Daoy (cell line): ENCODE measurements around the gene ANKRD33. TPM values are rescaled to one million over a fixed set of nuclear protein-coding genes. Genes with fewer than 3 reads are reported as not detected.

Experiments
- DNase-seq: peaks from one replicate; pipeline ENCODE4 v3.0.0-alpha.2; 2015; ENCODE audit warnings: low read depth
- total RNA-seq: library from RNA; depleted of rRNA; stranded (reverse); fragments of >200 nt; shearing (Covaris generic); gene quantifications from 2 replicates; pipeline ENCODE4 v1.2.3, GENCODE V29; 2014

Gene ANKRD33
- total RNA-seq, 1 experiment from 2014 or later, result not detected

DNA sequence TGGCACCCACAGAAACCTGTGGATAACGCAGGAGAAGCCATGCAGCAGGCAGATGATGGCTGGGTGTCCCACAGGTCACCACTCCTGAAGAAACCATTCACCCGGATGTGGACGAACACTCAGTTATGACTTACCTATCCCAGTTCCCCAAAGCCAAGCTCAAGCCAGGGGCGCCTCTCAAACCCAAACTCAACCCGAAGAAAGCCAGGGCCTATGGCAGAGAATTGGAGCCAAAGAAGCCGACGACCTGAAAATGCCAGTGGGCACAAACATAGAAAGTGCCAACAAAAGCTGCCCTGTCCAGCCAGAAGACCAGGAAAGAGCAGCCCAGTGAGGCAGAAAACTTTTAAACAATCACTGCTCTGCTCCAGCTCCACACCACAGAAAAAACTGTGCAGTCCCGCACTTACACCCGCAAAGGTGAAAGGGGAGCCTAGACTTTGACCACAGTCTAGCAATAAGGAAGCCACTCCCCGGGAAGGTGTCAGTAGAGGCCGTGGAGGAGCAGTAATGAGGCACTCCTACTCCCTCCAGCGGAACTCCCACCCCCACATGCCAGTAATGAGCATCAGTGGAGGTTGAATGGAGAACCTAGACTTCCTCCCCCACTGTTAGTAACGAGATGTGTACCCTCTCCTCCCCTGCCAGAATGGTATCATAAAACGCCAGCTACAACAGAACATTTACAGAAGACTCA lies 13.4 kb downstream of the ANKRD33 start:
- no peak for DNase-seq

DNA sequence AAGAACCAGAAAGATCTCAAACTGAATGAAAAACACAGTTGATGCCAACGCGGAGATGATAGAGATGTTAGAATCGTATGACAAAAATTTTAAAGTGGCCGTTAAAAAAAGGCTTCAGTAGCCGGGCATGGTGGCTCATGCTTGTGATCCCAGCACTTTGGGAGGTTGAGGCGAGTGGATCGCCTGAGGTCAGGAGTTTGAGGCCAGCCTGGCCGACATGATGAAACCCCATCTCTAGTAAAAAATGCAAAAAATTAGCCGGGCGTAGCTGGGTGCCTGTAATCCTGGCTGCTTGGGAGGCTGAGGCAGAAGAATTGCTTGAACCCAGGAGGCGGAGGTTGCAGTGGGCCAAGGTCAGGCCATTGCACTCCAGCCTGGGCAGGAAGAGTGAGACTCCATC lies 14.0 kb downstream of the ANKRD33 start:
- DNase-seq, result no peak

DNA sequence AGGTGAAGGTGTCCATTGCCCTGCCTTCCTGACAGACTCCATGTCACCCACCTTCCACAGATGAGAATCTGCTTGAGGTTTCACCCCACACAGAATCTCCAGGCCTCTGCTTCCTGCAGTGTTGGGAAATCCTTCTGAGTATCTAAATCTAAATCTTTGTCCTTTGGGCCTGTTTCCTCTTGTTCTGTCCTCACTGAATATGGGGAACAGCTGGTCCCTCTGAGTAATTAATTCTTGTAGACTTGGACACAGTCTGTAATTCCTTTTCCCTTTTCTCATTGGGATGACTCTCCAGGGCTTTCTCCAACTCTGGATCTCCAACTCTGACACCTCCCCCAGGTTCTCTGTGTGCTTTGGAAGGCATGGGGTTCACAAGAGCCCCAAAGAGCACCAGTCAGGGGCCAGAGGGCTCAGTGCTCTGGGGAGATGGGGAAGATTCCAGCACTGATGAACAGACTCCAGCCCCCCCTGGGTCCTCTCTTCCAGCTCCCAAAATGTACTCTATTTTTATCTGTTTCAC lies 17.1 kb downstream of the ANKRD33 start:
- no peak for DNase-seq

DNA sequence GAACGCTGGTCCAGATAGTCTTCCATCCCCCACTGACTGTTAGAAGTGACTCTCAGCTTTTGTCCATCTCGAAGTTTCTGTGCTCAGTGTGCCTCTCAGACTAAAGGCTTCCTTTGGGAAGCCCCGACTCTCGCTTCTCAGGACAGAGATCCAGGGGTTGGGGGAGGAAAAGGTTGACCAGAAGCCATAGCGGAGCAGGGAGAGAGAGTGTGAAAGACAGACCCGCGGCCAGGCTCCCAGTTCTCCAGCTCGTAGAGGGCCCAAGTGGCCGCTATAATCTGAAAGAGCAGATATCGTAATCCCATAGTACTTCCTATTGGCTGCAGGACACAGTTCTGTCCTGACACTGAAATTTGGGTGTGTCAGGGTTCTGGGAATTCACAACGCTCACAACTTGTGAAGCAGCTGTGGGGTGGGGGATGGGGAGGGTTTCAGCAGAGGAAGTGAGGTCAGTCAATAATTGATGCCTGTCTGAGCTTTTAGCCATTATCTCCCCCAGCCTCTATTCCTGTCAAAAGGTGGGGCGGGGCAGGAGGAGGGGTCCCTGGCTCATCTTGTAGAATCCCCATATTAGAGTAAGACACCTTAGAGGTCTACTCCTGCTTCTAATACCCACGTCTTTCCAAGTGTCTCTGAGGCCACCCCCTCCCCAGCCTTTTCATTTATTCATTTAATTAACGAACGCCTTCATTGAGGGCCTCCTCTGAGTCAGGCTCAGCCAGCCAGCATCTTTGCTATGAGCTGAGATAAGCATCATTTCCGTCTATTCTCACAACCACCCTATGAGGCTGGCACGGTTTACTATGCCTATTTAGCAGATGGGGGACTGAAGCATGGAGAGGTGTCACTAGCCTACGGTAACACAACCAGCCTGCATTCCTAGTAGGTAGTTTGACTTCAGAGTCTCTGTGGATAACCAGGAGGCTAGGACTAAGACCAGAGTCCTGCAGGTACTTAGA lies 17.8 kb downstream of the ANKRD33 start:
- DNase-seq, result no peak

DNA sequence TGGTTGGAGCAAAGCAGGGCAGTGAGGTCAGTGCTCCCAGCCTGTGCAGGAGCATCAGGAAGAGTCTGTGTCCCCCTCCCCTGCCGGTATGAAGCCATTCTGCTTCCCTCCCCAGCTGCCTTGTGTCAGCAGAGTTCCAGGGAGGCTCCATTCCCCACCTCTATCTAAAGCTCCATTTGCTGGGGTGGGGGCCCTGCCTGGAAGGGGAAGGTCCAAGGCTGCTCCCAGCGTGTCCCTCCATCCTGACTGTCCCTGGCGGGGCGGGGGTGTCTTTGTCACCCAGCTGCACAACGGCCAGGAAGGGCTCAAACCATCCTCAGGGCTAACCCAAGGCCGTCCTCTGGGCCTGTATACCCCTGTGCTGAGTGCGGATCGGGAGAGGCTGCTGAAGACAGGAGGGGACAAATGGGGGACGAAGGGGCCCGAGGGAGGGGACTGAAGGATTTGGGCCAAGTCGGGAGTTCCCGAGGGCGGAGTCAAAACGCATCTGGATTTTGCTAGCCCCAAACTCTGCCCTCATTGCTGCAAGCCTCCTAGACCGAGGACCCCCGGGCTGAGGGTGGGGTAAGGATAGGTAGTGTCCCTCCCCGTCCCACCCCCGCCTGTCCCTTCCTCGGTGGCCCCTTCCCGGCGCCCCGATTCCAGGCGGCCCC lies 18.7 kb downstream of the ANKRD33 start:
- DNase-seq, result no peak

DNA sequence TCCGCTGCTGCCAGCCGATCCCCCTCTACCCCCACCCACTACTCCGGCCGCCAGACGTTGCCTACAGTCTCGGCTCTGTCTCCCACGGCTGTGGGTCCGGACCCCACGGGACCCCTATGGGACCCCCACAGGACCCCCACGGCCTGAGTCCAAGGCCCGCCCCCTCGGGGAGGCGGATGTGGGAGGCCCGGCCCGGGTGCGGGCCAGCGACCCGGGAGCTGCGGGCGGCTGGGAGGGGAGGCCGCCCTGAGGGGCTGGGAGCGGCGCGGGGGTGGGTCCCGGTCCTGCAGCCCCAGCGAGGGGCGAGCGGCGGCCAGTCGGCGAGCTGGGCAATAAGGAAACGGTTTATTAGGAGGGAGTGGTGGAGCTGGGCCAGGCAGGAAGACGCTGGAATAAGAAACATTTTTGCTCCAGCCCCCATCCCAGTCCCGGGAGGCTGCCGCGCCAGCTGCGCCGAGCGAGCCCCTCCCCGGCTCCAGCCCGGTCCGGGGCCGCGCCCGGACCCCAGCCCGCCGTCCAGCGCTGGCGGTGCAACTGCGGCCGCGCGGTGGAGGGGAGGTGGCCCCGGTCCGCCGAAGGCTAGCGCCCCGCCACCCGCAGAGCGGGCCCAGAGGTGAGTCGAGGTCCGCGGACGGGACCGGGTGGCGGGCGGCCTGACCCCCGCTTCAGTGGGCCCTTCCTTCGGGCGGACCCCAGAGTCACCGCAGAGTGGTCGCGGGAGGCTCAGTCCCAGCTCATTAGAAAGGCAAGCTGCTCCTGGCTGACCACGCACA lies 19.4 kb downstream of the ANKRD33 start, which contains the start of gene ACVRL1:
Gene ACVRL1 (plus strand): TSS at position 422 of the 773 bp plus-strand sequence. CDS start 4,971 bp downstream, outside the sequence.
- DNase-seq, result peak; percentile 30

DNA sequence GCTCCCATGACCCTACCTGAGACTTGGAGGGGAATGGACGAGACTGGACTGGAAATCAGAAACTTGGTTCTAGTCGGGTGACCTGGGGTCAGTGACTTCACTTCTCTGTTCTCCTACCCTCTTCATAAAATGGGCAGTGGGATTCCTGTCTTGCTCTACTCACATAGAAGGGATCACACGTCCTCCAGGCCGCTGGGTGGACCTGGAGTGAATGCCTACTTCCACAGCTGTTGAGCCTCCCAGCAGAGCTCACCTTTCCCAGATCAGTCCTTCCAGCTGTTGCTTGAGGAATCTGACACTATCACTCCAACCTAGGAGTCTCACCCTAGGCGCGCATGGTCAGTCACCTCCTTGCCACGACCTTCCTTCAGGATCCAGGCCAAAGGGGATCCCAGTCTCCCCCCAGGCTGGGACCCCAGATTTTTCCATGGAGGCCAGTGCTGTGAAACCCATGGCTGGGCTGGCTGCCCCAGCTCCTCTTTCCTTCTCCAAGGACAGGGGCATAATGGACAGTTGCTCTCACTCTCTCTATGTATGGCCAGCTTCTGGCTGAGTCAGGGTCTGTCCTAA lies 20.0 kb downstream of the ANKRD33 start:
- no peak for DNase-seq

DNA sequence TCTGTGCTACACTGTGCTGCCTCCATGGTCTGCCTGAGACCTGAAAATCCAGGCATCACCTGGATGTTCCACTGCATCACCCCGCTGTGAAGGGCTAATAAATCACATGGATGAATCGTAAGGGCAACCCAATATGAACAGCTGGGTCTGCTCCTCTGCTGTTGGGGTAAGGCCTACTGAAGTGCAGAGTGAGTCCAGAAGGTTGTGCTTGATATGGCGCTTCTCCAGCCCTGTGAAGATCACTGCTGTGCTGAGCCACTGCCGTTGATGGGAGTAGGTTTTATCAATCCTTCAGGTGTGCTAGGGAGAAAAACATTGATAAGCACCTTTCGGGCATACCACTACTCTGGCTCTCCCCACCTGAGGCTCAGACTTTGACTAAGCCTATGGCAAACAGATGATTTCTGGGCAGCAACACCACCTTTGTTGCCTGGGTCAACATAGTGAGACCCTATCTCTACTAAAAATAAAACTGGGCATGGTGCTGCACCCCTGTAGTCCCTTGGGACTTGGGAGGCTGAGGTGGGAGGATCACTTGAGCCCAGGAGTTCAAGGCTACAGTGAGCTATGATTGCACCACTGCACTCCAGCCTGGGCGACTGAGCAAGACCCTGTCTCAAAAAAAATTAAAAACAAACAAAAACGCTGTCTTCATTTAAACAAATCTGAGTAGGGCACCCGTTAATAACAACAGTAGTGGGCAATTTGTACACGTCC lies 21.1 kb downstream of the ANKRD33 start:
- no peak for DNase-seq

DNA sequence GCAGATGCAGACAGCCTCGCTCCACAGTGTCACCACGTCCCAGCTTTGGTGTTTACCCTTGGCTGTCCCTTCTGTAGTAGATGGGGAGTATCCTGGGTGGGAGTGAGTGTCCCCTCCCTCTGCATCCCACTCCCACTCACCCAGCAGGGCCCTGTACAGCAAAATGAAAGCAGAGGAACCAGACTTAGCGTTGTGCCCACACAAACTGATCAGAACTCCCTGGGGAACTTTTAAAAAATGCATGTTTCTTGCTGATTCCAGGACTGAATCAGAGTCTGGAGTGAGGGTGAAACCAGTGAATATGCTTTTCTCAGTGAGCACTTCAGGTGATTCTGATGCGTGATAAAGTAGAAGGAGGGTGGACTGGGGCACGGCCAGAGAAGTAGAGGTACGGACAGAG lies 22.3 kb downstream of the ANKRD33 start:
- DNase-seq, result no peak

DNA sequence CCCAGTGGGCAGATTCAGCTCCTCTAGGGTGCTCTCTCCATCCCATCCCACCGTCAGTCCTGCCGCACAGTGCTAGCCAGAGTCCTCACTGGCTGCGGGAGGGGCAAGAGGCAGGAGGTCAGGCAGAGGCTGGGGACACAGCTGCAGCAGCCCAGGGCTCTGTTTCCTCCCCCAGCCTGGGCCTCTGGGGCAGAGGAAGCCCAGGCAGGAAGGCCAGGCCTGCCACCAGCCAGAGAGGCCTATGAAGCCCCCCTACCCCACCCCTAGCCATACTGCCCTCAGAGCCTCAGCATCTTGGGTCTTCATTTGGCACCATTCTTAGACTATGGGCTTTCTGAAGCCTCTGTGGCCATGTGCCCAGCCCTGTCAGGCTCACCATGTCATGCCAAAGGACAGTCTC lies 22.8 kb downstream of the ANKRD33 start:
- DNase-seq, result no peak

DNA sequence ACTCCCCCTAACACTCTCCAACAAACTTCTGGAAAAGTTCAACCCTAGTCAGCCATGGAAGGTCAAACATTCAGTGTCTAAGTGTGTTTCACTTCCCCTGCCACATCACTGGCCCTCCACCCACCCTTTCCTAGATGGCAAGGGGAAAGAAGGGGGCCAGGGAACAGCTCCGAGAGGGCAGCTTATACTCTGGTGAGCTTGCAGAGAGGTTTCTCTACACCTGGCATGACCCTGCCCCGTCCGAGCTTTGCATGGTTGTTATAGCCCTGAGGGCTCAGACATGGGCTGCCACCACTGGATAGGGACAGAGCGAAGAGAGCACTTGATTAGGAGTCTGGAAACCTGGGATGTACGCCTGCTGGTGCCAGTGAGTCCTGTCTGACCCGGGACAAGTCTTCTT lies 23.4 kb downstream of the ANKRD33 start:
- no peak for DNase-seq

DNA sequence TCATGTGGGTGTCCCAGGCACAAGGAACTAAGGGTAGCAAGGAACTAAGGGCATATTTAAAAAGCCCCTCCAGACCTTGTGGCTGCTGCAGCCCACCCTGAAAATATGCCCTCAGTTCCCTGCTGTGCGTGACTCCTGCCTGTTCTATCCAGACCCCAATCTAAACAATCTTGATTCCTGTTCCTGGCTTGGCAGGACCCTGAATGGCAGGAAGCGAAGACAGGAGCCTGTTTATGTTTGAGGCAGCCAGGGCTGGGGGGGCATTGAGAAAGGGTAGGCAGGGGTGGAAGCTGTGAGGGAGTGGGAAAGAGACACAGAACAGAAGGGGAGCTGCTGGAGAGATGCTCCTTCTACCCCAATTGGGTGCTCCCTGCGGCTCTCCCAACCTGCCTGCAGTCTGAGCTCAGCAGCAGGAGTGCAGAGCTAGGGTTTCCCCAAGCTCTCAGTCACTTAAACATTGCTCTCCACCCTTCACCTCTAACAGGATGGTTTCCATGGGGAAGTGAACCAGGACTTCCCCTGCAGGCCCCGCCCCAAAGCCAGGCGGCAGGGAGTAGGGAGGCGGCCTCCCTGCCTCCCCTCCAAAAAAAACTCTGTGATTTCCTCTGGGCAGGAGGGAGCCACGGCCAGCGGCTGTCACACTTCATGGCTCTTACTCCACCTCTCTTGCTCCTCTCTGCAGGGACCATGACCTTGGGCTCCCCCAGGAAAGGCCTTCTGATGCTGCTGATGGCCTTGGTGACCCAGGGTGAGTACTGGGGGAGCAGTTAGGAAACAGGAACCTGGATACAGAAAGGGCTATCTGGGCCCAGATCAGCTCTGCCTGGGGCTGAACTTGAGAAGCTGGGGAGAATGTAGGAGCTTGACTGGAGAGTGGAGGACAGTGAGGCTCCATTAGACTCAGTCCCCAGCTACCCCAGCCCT lies 24.1 kb downstream of the ANKRD33 start:
- DNase-seq, result peak; percentile 59

DNA sequence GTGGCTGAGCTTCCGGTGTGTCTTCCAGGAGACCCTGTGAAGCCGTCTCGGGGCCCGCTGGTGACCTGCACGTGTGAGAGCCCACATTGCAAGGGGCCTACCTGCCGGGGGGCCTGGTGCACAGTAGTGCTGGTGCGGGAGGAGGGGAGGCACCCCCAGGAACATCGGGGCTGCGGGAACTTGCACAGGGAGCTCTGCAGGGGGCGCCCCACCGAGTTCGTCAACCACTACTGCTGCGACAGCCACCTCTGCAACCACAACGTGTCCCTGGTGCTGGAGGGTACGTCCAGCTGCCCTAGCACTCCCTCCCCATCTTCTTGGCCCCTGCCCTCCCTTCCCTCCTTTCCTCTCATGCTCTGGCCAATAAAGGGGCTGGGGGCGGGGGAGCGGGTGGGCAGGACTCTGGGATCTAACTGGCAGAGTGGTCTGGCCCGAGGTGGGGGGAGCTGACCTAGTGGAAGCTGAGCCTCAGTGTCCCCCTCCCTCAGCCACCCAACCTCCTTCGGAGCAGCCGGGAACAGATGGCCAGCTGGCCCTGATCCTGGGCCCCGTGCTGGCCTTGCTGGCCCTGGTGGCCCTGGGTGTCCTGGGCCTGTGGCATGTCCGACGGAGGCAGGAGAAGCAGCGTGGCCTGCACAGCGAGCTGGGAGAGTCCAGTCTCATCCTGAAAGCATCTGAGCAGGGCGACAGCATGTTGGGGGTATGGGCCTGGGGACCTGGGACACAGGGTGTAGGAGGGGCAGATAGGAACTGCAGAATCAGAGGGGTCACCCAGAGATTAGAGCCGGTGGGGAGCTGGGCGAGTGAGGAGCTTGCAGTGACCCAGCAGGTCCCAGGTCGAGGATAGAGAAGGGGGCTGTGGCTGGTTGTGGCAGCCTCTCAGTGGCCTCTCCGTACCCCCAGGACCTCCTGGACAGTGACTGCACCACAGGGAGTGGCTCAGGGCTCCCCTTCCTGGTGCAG lies 25.4 kb downstream of the ANKRD33 start:
- no peak for DNase-seq

DNA sequence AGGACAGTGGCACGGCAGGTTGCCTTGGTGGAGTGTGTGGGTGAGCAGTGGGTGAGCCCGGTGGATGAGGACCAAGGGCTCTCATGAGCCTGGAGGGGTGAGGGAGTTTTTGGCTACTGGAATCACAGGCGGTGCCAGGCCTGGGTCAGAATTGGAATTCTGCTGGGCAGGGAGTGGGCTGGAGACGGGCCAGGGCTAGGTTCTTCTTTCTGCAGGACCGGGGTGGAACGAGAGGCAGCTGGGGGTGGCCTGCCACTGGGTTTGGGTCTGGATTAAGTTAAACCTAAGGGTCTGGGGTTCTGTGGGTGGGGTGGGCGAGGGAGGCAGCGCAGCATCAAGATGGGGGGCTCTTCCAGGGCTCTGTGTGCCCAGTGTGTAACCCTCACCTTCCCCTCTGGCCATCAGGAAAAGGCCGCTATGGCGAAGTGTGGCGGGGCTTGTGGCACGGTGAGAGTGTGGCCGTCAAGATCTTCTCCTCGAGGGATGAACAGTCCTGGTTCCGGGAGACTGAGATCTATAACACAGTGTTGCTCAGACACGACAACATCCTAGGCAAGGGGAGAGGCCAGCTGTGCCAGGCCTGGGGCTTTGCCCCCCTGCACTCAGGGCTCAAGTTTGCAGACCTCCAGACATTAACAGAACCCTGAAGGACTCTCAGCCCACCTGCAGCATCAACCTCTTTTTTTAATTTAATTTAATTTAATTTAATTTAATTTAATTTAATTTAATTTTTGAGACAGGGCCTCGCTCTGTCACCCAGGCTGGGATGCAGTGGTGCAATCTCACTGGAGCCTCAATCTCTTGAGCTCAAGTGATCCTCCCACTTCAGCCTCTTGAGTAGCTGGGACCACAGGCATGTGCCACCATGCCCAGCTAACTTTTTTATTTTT lies 26.4 kb downstream of the ANKRD33 start:
- DNase-seq, result no peak

DNA sequence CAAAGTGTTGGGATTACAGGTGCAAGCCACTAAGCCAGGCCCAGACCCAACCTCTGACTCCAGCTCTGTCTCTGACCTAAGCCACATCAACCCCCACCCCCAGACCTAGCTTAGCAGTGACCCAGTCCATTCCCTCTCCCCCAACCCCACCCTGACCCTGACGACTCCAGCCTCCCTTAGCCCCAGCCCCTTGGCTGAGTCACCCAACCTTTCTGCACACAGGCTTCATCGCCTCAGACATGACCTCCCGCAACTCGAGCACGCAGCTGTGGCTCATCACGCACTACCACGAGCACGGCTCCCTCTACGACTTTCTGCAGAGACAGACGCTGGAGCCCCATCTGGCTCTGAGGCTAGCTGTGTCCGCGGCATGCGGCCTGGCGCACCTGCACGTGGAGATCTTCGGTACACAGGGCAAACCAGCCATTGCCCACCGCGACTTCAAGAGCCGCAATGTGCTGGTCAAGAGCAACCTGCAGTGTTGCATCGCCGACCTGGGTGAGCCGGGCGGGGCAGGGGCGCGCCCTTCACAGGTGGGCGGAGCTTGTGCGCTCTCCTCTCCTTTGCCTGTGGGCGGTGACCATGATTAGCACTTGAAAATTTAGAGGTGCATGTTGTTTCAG lies 27.2 kb downstream of the ANKRD33 start:
- no peak for DNase-seq

DNA sequence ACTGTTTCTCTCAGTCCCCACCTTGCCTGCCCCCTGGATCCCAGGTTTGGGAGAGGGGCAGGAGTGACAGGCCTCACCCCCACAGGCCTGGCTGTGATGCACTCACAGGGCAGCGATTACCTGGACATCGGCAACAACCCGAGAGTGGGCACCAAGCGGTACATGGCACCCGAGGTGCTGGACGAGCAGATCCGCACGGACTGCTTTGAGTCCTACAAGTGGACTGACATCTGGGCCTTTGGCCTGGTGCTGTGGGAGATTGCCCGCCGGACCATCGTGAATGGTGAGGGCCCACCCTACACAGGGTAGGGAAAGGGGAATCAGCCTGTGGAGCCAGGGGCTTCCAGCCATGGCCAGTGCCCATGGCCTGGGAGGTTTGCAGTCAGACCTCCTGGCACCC lies 28.0 kb downstream of the ANKRD33 start:
- no peak for DNase-seq
